Endothelial cell of umbilical vein (primary cell): ENCODE measurements around the gene TUFT1. TPM values are rescaled to one million over a fixed set of nuclear protein-coding genes. Genes with fewer than 3 reads are reported as not detected.

Source experiments
- BruUV-seq: library from RNA; stranded (reverse); fragments of 400-500 nt; replicated peaks from 2 replicates; lab custom pipeline; 2021; lab: Mats Ljungman, UMichigan
- CTCF ChIA-PET: fragments of 300-600, 350-600 bp; sonication (Branson Sonifier 250); formaldehyde crosslinking; loops from one replicate; lab custom pipeline; 2021; ENCODE audit warnings: antibody characterized with exemption, inconsistent platforms; lab: Charles Lee
- POLR2A ChIA-PET: fragments of 300-600, 350-600 bp; sonication (Branson Sonifier 250); formaldehyde crosslinking; loops from one replicate; lab custom pipeline; 2021; ENCODE audit warnings: antibody characterized with exemption, inconsistent platforms; lab: Charles Lee
- DNase-seq: peaks from one replicate; pipeline ENCODE4 v3.0.0-alpha.2; 2011; ENCODE audit warnings: low read depth, low spot score
- FAIRE-seq: peaks from 2 replicates; lab custom pipeline; 2011; peaks lifted over from hg19 to GRCh38; lab: Jason Lieb, UNC
- H2AFZ ChIP-seq: 2 replicates; pipeline ENCODE4 v1.6.0; 2012; ENCODE audit warnings: low read depth, low read length, control low read depth, inconsistent platforms
- H3K27ac ChIP-seq: 2 replicates; pipeline ENCODE4 v1.5.1; 2011; ENCODE audit warnings: low read depth, mild to moderate bottlenecking, control low read depth, low read length, moderate library complexity; ENCODE audit not compliant: insufficient read depth
- H3K27me3 ChIP-seq, 2 experiments: 2 replicates each; pipeline versions ENCODE4 v1.6.0 to v1.6.1; 2011; ENCODE audit warnings: low read length in 2 of 2, mixed read lengths in 1 of 2; ENCODE audit not compliant: control insufficient read depth in 2 of 2, insufficient read depth in 2 of 2
- H3K36me3 ChIP-seq, 2 experiments: 2 replicates in 1 of 2; 3 replicates in 1 of 2; pipeline ENCODE4 v1.5.1; 2011; ENCODE audit warnings: low read length in 2 of 2, mild to moderate bottlenecking in 1 of 2, moderate library complexity in 1 of 2; ENCODE audit not compliant: control insufficient read depth in 2 of 2, insufficient read depth in 2 of 2; ENCODE audit errors: extremely low read depth in 1 of 2
- H3K4me1 ChIP-seq: 3 replicates; pipeline ENCODE4 v1.5.1; 2011; ENCODE audit warnings: mild to moderate bottlenecking, low read length; ENCODE audit not compliant: control insufficient read depth, insufficient read depth; ENCODE audit errors: extremely low read depth
- H3K4me2 ChIP-seq: 2 replicates; pipeline ENCODE4 v1.6.1; 2011; ENCODE audit warnings: low read length, control low read depth, mixed read lengths; ENCODE audit not compliant: insufficient read depth
- H3K4me3 ChIP-seq, 3 experiments: fragments of 200-600 bp in 1 of 3; sonication (generic), shearing (Covaris generic) in 1 of 3; replicated peaks in 1 of 3; 2 replicates each; pipeline ENCODE4 v1.5.1; 2011 to 2016; ENCODE audit warnings: control low read depth in 3 of 3, low read length in 3 of 3, mild to moderate bottlenecking in 2 of 3, inconsistent platforms in 1 of 3, low read depth in 1 of 3, moderate library complexity in 1 of 3; ENCODE audit not compliant: insufficient read depth in 1 of 3
- H3K79me2 ChIP-seq: 2 replicates; pipeline ENCODE4 v1.6.0; 2012; ENCODE audit warnings: low read length, inconsistent platforms; ENCODE audit not compliant: control insufficient read depth, insufficient read depth
- H3K9ac ChIP-seq: replicated peaks from 2 replicates; pipeline ENCODE3; 2011; ENCODE audit warnings: low read length, control low read depth; ENCODE audit not compliant: insufficient read depth; ENCODE audit errors: extremely low read depth
- H3K9me1 ChIP-seq: replicated peaks from 3 replicates; pipeline ENCODE4 v1.6.0; 2011; ENCODE audit warnings: mild to moderate bottlenecking, low read length; ENCODE audit not compliant: control insufficient read depth, insufficient read depth; ENCODE audit errors: extremely low read depth
- H3K9me3 ChIP-seq: replicated peaks from 2 replicates; pipeline ENCODE4 v1.5.1; 2012; ENCODE audit warnings: low read length, inconsistent platforms; ENCODE audit not compliant: control insufficient read depth, insufficient read depth
- H4K20me1 ChIP-seq: replicated peaks from 2 replicates; pipeline ENCODE3; 2011; ENCODE audit warnings: mild to moderate bottlenecking, low read length; ENCODE audit not compliant: control insufficient read depth, insufficient read depth; ENCODE audit errors: extremely low read depth
- CTCF ChIP-seq, 2 donors: IDR thresholded peaks; 1 replicate in 1 of 2; 2 replicates in 1 of 2; pipeline ENCODE4 v1.5.1; 2011; ENCODE audit warnings: low read length in 2 of 2, mild to moderate bottlenecking in 2 of 2, moderate library complexity in 2 of 2, control low read depth in 1 of 2, inconsistent platforms in 1 of 2, low read depth in 1 of 2; ENCODE audit not compliant: insufficient read depth in 1 of 2; ENCODE audit errors: extremely low read depth in 1 of 2
- EZH2 ChIP-seq: IDR thresholded peaks from 2 replicates; pipeline ENCODE4 v1.6.1; 2012; ENCODE audit warnings: borderline replicate concordance, low read depth, mild to moderate bottlenecking, moderate library complexity, low read length, inconsistent platforms; ENCODE audit not compliant: severe bottlenecking
- FOS ChIP-seq: IDR thresholded peaks from 2 replicates; pipeline ENCODE4 v1.6.1; 2011; ENCODE audit warnings: mild to moderate bottlenecking, low read length, moderate library complexity, borderline replicate concordance; ENCODE audit not compliant: insufficient read depth
- GATA2 ChIP-seq: IDR thresholded peaks from 2 replicates; pipeline ENCODE4 v1.7.0; 2011; ENCODE audit warnings: low read depth, mild to moderate bottlenecking, moderate library complexity, mixed read lengths, low read length; ENCODE audit not compliant: insufficient read length, insufficient read depth
- JUN ChIP-seq: IDR thresholded peaks from 2 replicates; pipeline ENCODE4 v1.6.1; 2011; ENCODE audit warnings: borderline replicate concordance, low read depth; ENCODE audit not compliant: insufficient read length, insufficient read depth
- dilution Hi-C: fragments of 300-500 bp; cut with MboI; formaldehyde crosslinking; loops from one replicate; pipeline ENCODE4 v1.15.0; 2019; ENCODE audit warnings: low sequenced_read_pairs; ENCODE audit not compliant: extremely low pct_ligation_motif_present
- intact Hi-C: fragments of 100-400 bp; cut with micrococcal nuclease; formaldehyde crosslinking; loops from one replicate; pipeline ENCODE4 v1.10.0; 2022
- polyA plus RNA-seq, 4 experiments: library from polyadenylated mRNA; depleted of rRNA in 3 of 4; stranded (reverse) in 3 of 4; unstranded in 1 of 4; fragments of >200 nt; gene quantifications; 2 replicates each; pipeline versions ENCODE4 v1.2.1 to v1.2.3, GENCODE V29; 2011 to 2012; ENCODE audit warnings: missing spikeins in 1 of 4
- total RNA-seq: library from RNA; stranded (reverse); gene quantifications from 2 replicates; pipeline ENCODE4 v1.2.3, GENCODE V29; 2021

TUFT1 gene
- total and polyA plus RNA-seq, 2 donors (not counting 3 experiments of a cell fraction or from before 2014, with no cell fraction given): 4.3 to 5.1 TPM

- Histone ChIP-seq H3K9me1 (no peaks in the 10 kb centered on the region), H3K4me3 (no peak overlapping the region), H3K27me3 (peaks cover 0 to 2% of the 10 kb centered on the region in 2 experiments), H3K9ac (no peak overlapping the region), H3K36me3 (no peaks in the 10 kb centered on the region), H3K9me3 (no peaks in the 10 kb centered on the region), H4K20me1 (no peaks in the 10 kb centered on the region), H3K4me2 (no peak overlapping the region), H3K4me1 (peaks cover 12% of the 10 kb centered on the region), H3K27ac (no peak overlapping the region), H2AFZ (no peak overlapping the region), H3K79me2 (no peaks in the 10 kb centered on the region)
- FAIRE-seq (no peak), DNase-seq (no peak)
- CTCF ChIA-PET: interaction anchor here (2.1 kb wide), 1 partner anchor 13 kb away, joined by 5 read pairs; no protein-coding TSS in a partner anchor
- no peak for TF ChIP-seq GATA2
- dilution Hi-C loops: no loop called here
- no TSS peak for BruUV-seq
- POLR2A ChIA-PET: no interaction called here
- intact Hi-C loops: loop anchor here (2.0 kb wide), 1 partner anchor 51 kb away; the partner anchor contains the start of gene POGZ
Observed at GRCh38 chr1:151509350-151510019, 30.6 kb upstream of the TUFT1 start.

GRCh38 chr1:151510020-151510405, 30.1 kb upstream of the TUFT1 start:
- Histone ChIP-seq H4K20me1 (no peaks in the 10 kb centered on the region), H2AFZ (no peak overlapping the region), H3K27me3 (peaks cover 0 to 2% of the 10 kb centered on the region in 2 experiments), H3K36me3 (no peaks in the 10 kb centered on the region), H3K4me2 (no peak overlapping the region), H3K9me1 (no peaks in the 10 kb centered on the region), H3K9ac (no peak overlapping the region), H3K9me3 (no peaks in the 10 kb centered on the region), H3K4me1 (peaks cover 12% of the 10 kb centered on the region), H3K4me3 (no peak overlapping the region), H3K79me2 (no peaks in the 10 kb centered on the region), H3K27ac (no peak overlapping the region)
- intact Hi-C loops (loop anchor here (2.0 kb wide), 1 partner anchor 51 kb away; the partner anchor contains the start of gene POGZ), dilution Hi-C loops (no loop called here)
- TF ChIP-seq JUN: no peak
- TF ChIP-seq GATA2: no peak
- TF ChIP-seq EZH2: no peak
- no peak for TF ChIP-seq FOS
- TF ChIP-seq CTCF (IDR thresholded peaks at IDR 0.05; ENCODE audit: extremely low read depth in 1 of 2, insufficient read depth in 1 of 2, low read depth in 1 of 2, low read length in 2 of 2): no peak
- no TSS peak for BruUV-seq
- FAIRE-seq: no peak
- CTCF ChIA-PET: interaction anchor here (0.7 to 2.1 kb wide), 3 partner anchors 10 to 14 kb away, joined by 4 to 5 read pairs (median 5); no protein-coding TSS in a partner anchor
- DNase-seq: no peak
- POLR2A ChIA-PET: no interaction called here
